Muscle of arm (tissue), 12 donors: ENCODE results near the gene GDF15. TPM values are rescaled to one million over a fixed set of nuclear protein-coding genes. Genes with fewer than 3 reads are reported as not detected.
A peak's percentile ranks its signal among the peaks of the same experiment; 100 is the strongest.

ENCODE experiments used
- DNase-seq: peaks from one replicate; pipeline ENCODE4 v3.0.0-alpha.2; 2013
- polyA plus RNA-seq, 12 donors: library from polyadenylated mRNA; unstranded; fragments of 120-200 nt; gene quantifications; one replicate each; pipeline ENCODE4 v1.2.1, GENCODE V29; 2013; ENCODE audit not compliant: insufficient read length in 12 of 12

The GDF15 gene
- polyA plus RNA-seq, 12 donors = 0.20 to 9.6 (median 0.54) TPM; not detected in 1

DNA sequence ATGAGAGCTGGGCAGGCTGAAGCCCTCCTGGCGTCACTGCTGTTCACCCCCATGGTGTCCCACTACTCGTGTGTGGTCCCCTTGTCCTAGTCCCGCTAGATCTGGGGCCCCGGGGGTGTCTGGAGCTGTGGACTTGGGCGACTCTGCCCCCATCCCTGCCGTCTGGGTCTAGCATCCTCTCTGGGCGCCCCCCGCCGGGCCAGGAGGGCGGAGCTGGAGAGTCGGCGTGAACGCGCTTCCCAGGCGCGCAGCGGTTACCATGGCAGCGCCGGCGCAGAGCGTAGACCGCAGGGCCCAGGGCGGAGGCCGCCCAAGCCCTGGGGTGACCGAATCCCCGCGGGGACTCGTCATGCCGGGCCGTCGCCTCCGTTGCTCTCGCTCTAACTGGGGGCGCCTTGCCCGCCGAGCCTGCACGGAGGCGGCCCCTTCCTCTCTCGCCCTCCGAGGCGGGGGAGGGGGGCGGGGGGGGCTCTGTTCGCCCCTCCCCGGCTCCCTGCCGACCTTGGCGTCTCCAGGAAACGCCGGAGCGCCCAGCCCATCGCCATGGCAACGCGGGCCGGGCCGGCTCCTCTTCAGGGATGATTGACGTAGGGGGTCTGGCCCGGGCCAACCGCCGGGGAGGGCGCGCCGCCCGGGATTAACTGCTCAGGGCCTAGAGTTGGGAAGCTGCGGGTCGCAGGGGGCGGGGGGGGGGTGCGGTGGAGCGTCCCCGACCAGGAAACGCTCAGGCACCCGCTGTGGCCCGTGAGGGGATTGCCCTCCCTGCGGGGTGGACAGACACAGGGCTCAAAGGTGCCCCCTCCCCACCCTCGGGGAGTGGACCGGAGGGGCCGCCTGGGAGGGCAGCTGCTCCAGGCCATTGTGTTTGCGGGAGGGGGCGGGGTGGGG lies 43.1 kb downstream of the GDF15 start:
- peak; percentile 66 for DNase-seq

GRCh38 chr19:18429717-18430416 lies 43.9 kb downstream of the GDF15 start:
- no peak for DNase-seq

DNA sequence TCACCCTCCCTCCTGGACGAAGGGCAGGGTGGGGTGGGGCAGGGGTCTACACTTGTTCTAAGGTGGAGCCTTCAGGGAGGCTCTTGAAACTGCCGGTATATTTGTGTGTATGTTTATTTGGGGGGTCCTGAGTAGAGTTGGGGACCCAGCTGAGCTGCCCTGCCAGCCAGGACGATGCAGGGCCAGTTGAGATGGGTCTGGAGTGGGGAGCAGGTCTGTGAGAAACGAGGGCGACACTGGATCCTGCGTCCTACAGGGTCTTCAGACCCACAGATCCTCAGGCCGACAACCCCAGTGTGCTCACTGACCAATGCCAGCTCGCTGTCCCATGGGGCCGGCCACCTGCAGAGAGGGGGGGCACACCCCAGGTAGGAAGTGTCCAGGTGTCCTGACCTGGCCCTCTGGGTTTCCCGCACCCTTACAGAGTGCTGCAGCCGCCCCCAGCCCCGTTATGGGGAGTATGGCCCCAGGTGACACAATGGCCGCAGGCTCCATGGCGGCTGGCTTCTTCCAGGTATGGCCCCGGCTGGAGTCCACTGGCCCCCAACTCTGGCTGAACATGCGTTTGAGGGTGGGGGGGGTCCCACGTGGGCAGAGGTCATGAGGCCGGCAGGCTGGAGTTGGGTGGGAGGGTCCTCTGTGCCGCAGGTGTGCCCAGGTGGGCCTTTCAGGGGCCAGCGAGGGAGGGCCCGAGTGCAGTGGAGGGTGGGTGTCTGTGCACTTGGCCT lies 44.6 kb downstream of the GDF15 start:
- no peak for DNase-seq

GRCh38 chr19:18431351-18432197 lies 45.6 kb downstream of the GDF15 start:
- no peak for DNase-seq

DNA sequence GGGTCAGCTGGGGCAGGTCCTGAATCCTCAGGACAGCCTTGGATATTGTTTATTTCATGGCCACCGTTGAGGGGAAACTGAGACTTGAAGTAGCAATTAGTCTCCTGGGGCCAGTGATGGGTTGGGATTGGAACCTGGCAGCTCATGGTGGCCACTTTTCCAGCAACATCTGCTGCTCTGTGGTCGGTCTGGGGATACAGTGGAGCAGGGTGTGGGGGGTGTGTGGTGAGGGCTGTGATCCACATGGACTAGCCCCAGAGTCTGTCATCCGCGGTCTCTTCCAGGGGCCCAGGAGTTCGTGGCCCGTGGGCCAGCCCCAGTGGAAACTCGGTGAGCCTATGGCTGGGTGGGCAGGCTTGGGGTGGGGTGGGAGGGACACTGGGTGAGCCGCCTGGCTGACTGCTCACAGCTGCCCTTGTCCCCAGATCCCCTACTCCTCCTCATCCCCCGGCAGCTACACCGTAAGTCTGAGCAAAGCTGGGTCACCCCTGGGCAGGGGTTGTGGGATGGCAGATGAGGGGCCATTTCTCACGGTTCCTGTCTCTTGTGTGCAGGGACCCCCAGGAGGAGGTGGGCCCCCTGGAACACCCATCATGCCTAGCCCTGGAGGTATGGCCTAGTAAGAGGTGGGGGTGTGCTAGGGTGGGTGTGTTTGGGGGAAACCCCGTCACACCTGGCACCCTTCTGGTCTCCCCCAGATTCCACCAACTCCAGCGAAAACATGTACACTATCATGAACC lies 46.5 kb downstream of the GDF15 start:
- DNase-seq = no peak

DNA sequence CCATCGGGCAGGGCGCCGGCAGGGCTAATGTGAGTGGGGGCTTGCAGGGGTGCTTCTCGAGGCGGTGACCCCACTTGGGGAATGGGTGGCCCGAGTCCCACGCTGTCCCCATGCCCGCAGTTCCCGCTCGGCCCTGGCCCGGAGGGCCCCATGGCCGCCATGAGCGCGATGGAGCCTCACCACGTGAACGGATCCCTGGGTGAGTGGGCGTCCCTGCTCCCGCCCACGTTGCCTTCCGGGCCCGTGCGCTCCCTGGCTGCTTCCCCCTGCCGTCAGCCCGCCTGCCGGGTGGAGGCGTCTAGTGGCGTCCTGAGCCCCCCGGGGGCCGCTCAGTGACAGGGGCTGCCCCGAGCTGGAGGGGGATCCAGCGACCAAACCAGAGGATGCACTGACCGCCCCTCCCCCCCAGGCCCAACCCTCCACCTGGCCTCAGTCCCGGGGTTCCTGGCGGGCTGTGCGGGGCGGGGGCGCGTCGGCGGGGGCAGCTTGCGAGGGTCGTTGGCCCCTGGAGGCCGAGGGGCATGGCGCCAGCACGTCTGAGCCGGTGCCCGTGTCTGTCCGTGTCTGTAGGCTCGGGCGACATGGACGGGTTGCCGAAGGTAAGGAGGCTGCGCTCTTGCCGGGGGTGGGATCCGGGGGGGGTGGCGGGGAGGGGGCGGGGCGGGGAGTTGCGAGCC lies 47.2 kb downstream of the GDF15 start:
- DNase-seq = no peak

GRCh38 chr19:18433735-18434398 lies 47.9 kb downstream of the GDF15 start:
- DNase-seq = no peak

- no peak for DNase-seq
These were observed 48.6 kb downstream of the GDF15 start for GRCh38 chr19:18434411-18435175.

DNA sequence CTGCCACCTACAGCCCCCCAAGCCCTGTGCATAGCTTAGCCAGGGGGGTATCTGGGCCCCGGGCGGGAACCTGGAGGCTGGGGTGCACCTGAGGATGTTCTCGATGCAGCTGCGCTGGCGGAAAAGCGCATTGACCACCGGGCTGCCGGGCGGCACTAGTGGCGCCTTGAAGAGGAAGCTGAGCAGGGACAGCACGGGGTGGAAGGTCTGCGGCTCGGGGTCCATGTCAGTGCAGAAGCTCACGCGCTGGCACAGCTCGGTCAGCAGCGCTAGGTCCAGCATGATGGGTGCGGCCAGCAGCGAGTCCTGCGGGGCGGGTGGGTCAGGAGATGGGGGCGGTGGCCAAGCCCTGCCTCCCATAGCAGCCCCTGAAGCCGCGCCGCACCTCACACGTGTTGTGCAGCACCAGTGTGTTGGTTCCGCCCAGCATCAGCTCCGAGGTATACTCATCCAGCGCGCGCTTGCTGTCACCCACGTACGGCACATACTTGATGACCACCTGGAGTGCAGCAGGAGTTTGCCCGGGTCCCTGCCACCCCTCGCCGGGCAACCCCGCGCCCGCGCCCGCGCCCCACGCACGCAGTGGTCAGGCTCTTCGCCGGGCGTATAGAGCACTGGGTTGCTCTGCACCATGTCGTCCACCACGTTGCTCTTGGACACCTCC lies 49.4 kb downstream of the GDF15 start:
- DNase-seq = no peak

DNA sequence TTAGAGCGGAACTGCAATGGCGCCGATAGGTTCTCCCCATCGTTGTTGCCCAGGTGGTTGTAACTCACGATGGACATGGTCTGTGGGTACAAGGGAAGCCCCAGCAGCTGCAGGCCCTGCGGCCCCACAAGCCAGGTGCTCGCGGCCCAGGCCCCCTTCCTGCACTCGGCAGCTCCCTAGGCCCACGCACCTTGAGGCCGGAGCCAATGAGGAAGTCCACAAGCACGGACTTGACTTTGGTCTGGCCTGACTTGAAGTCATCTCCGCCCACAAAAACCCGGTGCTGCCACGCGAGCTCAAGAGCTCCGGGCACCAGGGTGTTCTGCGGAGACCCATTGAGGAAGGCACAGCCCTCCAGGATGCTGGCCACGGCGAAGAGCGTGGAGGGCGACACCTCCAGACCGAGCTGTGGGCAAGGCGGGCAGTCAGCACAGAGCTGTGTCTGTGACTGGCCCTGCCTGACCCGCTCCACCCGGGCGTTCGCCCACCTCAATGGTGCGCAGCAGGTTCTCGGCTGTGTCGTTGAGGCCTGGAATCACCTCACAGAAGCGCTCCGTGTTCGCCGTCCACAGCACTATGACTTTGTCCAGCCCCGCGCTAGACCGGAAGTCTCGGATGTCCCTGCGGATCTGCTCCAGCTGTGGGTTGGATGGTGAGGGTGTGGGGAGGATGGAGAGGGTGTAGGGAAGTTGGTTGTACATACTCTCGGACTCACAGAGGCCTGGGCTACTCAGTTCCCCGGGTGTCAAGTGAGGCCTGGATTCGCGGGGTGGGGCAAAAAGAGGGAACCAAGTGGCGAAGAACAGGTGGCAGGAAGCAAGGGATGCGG lies 50.1 kb downstream of the GDF15 start:
- DNase-seq = no peak

- peak; percentile 69 for DNase-seq
These were observed 50.9 kb downstream of the GDF15 start for GRCh38 chr19:18436671-18437490.

GRCh38 chr19:18437491-18438330 lies 51.8 kb downstream of the GDF15 start, which contains the start of gene ISYNA1:
TSS of gene ISYNA1 (minus strand) at chr19:18438133. CDS start at chr19:18437979, 154 bp downstream.
- no peak for DNase-seq

DNA sequence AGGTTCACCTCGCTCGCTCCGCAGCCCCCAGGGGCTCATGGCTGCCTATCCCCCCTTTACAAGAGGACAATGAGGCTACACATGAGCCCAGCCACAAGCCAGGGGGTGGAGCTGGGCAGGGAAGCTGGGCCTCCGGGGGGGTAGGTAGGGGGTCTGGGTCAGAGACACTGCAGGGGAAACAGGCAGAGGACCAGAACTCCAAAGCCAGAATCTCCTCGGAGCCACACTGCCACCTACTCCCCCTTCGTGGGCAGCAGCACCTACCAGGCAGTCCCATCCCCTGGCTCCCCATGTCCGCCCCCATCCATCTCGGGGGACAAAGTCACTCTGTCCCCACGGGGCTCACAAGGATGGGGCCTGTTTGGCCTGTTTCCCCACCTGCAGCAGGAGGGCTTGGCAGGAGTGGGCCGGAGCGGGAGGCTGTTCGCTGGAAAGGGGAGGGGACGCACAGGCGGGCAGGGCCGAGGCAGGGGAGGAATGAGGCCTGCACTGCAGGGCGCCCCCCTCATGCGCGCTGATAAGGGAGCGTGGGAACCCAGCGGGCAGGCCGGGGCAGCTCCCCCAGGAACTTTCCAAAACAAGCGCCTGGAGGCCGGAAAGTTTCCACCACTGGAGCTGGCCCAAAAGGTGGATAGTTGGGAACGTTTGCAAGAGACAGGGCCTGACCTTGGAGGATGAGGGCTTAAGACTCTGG lies 52.5 kb downstream of the GDF15 start:
- DNase-seq = no peak
